Heart left ventricle (tissue), 16 donors: ENCODE data around the gene F7. TPM values are rescaled to one million over a fixed set of nuclear protein-coding genes. Genes with fewer than 3 reads are reported as not detected.
"Not testable (repeated sequence)": the region's sequence is repeated elsewhere in the genome, so short reads cannot be mapped to it uniquely, and the experiment has no call there.

Source experiments
- ATAC-seq, 4 donors: fragments of 200-7000 bp; cut with Tn5 transposase; one replicate each; pipeline ENCODE4 v1.9.1; 2020 to 2022; ENCODE audit warnings: moderate library complexity in 4 of 4, mild to moderate bottlenecking in 3 of 4, moderate number of reproducible peaks in 1 of 4
- DNase-seq, 5 donors: peaks; one replicate each; pipeline ENCODE4 v3.0.0-alpha.2; 2020
- H3K27ac ChIP-seq, 12 donors: fragments of 200-600 bp; sonication (generic) in 4 of 12; one replicate each; pipeline versions ENCODE4 v1.5.0 to v1.8.0; 2016 to 2022; ENCODE audit warnings: mild to moderate bottlenecking in 2 of 12
- H3K27me3 ChIP-seq, 9 donors: fragments of 200-600 bp; sonication (generic) in 2 of 9; one replicate each; pipeline versions ENCODE4 v1.5.1 to v1.8.0; 2016 to 2022; ENCODE audit warnings: mild to moderate bottlenecking in 3 of 9
- H3K36me3 ChIP-seq, 9 donors: fragments of 200-600 bp; sonication (generic) in 2 of 9; one replicate each; pipeline versions ENCODE4 v1.5.0 to v1.8.0; 2018 to 2022; ENCODE audit warnings: mild to moderate bottlenecking in 2 of 9
- H3K4me1 ChIP-seq, 12 donors: fragments of 200-600 bp; sonication (generic) in 4 of 12; one replicate each; pipeline versions ENCODE4 v1.5.0 to v1.8.0; 2016 to 2022; ENCODE audit warnings: mild to moderate bottlenecking in 3 of 12
- H3K4me3 ChIP-seq, 12 donors: fragments of 200-600 bp; sonication (generic) in 4 of 12; one replicate each; pipeline versions ENCODE4 v1.5.0 to v1.8.0; 2017 to 2022; ENCODE audit warnings: mild to moderate bottlenecking in 9 of 12, moderate library complexity in 4 of 12
- H3K9me3 ChIP-seq, 12 donors: fragments of 200-600 bp; sonication (generic) in 4 of 12; one replicate each; pipeline versions ENCODE4 v1.5.0 to v1.8.0; 2016 to 2022; ENCODE audit warnings: mild to moderate bottlenecking in 1 of 12
- CTCF ChIP-seq, 12 donors: fragments of 200-600 bp; sonication (generic) in 4 of 12; IDR thresholded peaks; one replicate each; pipeline versions ENCODE4 v1.5.0 to v1.8.0; 2018 to 2022; ENCODE audit warnings: antibody characterized with exemption in 12 of 12, mild to moderate bottlenecking in 5 of 12
- POLR2A ChIP-seq, 2 donors: fragments of 450-650 bp; IDR thresholded peaks; one replicate each; pipeline ENCODE4 v1.6.1; 2017; ENCODE audit warnings: antibody characterized with exemption in 2 of 2, mild to moderate bottlenecking in 2 of 2, moderate library complexity in 2 of 2
- WGBS, 4 donors: extraction: QIAGEN DNeasy Blood & Tissue Kit in 2 of 4; methylation state at CpG; one replicate each; pipeline versions ENCODE4 v1.1.5 to v1.1.7; 2013 to 2018; 5-methylcytosine and 5-hydroxymethylcytosine counted together
- intact Hi-C, 10 donors: fragments of 100-400 bp; cut with DNase I; formaldehyde crosslinking; loops; one replicate each; pipeline versions ENCODE4 v1.11.1 to v1.14.2; 2022
- polyA plus RNA-seq, 2 donors: library from polyadenylated mRNA; stranded (reverse); fragments of 200-250 nt; gene quantifications; one replicate each; pipeline ENCODE4 v1.2.3, GENCODE V29; 2013
- total RNA-seq, 9 donors: library from RNA; depleted of rRNA in 2 of 9; stranded (reverse); fragments of >200 nt in 2 of 9; fragmentation: NEBNext Ultra II Directional in 3 of 9; extraction: Animal tissue kit (Norgen Biotek cat#: 25700) in 3 of 9; gene quantifications; one replicate each; pipeline versions ENCODE4 v1.1.0 to v1.2.4, GENCODE V29; 2016 to 2023
- donor health status: ischemic (EF 13 %, LVEDD 7.1; RV severe dilation, severe dysfunction).
- donor health status: healthy with polysubstance abuse.
- donor health status: DM: no; HTN: yes; CAD: no.
- donor health status: DM: no; HTN: no; CAD: no.
- donor health status: ischemic (EF 25% LVEDD 6.9; RV normal size, moderate dysfunction).
- donor health status: ischemic (EF 25% LVEDD 5.7; RV mildly dilated, moderate dysfunction).
- donor health status: healthy.
- donor health status: DM: yes; HTN: yes; CAD: no.
- donor health status: ischemic (EF 35%, LVEDD 5.7; RV mildly dilated, moderate dysfunction).
- donor health status: nonischemic (EF 11% LVEDD 7.7; RV severe dilation, severe dysfunction).
- donor health status: DM: yes; HTN: yes; CAD: no.
- donor health status: PGD.
- donor health status: ischemic (EF 29% LVEDD 5.4; RV normal size, mild dysfunction).
- donor health status: nonischemic (EF 23%, LVEDD 6.1; RV moderate dilation, normal function).

Gene F7
- total and polyA plus RNA-seq, 11 donors, result 0.01 to 0.41 (median 0.13) TPM; not detected in 7

DNA sequence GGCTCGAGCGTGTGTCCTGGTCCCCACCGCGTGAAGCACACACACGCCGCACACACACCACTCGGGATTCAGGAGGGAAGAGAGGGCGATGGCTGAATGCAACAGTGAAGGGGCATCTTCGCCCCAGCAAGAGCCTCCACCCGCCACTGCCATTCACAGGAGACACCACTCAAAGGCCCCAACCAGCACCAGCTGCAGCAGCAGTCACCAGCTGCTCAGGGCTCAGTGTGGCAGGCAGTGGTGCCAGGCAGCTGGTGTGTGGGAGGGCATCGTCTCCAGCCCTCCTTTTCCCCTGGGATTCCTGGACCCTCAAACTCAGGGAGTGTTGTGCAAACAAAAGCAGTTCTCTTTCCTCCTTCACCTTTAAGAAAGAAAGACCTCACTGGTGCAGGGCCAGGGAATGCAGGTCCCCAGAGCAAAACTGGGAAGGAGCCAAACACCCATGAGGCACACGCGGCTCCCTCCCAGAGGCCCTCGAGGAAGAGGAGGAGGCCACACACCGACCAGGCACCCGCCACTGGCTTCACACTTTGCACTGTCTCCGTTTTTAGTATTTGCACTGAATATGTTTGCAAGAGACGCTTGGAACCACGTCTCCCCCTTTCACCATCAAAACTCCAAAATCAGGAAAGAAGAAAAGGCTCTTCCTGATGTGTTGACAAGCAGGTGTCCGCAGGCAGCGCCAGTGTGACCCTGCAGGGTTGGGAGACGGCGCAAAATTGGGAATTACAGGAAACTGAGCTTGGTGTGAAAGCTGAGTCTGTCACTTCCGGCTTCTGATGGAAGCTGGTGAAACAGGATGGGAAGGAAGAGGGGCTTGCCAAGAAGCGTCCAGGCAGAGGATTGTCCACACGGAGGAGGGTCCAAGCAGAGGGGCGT lies 26.4 kb upstream of the F7 start:
- WGBS, 4 donors, result 64 to 70% (median 69%) methylated on average over 27 of the region's 27 CpGs

GRCh38 chr13:113079781-113080080 lies 25.9 kb upstream of the F7 start:
- H3K27me3 ChIP-seq, H3K27ac ChIP-seq, intact Hi-C loops, H3K9me3 ChIP-seq, H3K4me3 ChIP-seq, ATAC-seq: not testable (repeated sequence)
- WGBS, 4 donors, result 60 to 72% (median 71%) methylated on average over 6 to 9 of the region's 9 CpGs
- H3K36me3 ChIP-seq, result peaks cover 0 to 63% (median 44%) of the 10 kb centered on the region in 9 donors
- peak in 2 of 5 donors; percentile 4 to 29 for DNase-seq
- peaks cover 0 to 13% (median under 1%) of the 10 kb centered on the region in 12 donors for H3K4me1 ChIP-seq

More for the DNA sequence above, 26.4 kb upstream of the F7 start:
- H3K4me1 ChIP-seq, result peaks cover 0 to 13% (median under 1%) of the 10 kb centered on the region in 12 donors
- no peak overlapping the region for H3K4me3 ChIP-seq
- intact Hi-C loops, result no loop called here
- peak in 3 of 5 donors; percentile 14 to 42 (median 20) for DNase-seq
- H3K27ac ChIP-seq, result no peak overlapping the region
- peaks cover 0 to 67% (median 46%) of the 10 kb centered on the region in 9 donors for H3K36me3 ChIP-seq
- no peaks in the 10 kb centered on the region for H3K27me3 ChIP-seq
- no peak for TF ChIP-seq POLR2A (IDR thresholded peaks at IDR 0.05)
- no peak for TF ChIP-seq CTCF (IDR thresholded peaks at IDR 0.05)
- ATAC-seq, result no peak
- H3K9me3 ChIP-seq, result no peaks in the 10 kb centered on the region

DNA sequence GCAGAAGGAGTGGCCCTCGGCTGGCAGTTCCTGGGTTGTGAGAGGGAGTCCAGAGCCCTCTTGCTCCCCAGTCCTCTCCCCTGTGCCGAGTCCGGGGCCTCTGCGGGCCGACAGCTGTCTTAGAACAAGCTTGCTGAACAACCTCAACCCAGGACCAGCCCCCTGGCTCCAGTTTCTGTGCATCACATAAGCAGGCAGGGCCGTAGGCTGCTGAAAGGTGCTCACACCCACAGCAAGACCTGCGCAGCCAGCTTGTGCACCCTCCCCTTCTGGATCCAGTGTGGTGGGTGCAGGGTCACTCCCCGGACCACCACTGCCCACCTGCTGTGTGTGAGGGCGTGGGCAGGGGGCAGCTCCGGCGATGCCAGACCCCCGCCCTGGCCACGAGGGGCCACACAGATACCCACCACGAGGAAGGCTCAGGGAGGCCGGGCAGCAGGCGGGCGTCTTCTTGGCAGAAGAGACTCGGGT lies 25.2 kb upstream of the F7 start:
- H3K4me1 ChIP-seq, result peaks cover 0 to 13% (median under 1%) of the 10 kb centered on the region in 12 donors
- peaks cover 0 to 62% (median 46%) of the 10 kb centered on the region in 9 donors for H3K36me3 ChIP-seq
- intact Hi-C loops, result no loop called here
- no peak for TF ChIP-seq CTCF (IDR thresholded peaks at IDR 0.05)
- no peak for TF ChIP-seq POLR2A (IDR thresholded peaks at IDR 0.05)
- no peaks in the 10 kb centered on the region for H3K9me3 ChIP-seq
- DNase-seq (peak in 3 of 5 donors; percentile 15 to 54 (median 18)), ATAC-seq (no peak)
- H3K4me3 ChIP-seq, result no peak overlapping the region
- 77 to 88% (median 85%) methylated on average over 17 to 18 of the region's 18 CpGs for WGBS, 4 donors
- no peak overlapping the region for H3K27ac ChIP-seq
- no peaks in the 10 kb centered on the region for H3K27me3 ChIP-seq

DNA sequence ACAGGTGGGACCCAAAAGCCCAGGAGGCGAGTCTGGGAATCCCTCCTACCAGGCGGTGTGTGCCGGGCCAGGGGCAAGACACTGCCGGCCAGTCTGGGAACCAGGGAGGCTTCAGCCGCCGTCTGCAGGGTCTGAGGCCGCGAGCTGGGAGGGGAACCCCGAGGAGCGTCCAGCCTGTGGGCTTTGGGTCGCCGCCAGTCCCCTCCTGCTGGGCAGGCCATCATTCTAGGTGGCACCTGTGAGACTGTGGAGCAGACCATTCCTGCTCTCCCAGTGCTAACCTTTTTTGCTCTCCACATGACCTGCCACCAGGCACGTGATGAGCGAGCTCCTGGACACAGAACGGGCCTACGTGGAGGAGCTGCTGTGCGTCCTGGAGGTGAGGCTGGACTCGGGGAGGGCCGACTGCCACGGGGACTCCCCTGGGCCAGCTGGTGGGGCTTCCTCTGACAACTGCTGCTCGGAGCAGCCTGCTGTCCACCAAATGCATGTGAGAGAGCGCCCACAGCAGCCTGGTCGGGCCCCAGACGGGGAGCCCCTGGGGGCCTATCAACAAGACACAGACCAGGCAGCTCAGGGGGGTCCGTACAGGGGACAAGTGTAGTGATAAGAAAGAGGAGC lies 24.6 kb upstream of the F7 start:
- H3K4me1 ChIP-seq, result peaks cover 0 to 13% (median under 1%) of the 10 kb centered on the region in 12 donors
- no peak overlapping the region for H3K4me3 ChIP-seq
- no peak for TF ChIP-seq POLR2A (IDR thresholded peaks at IDR 0.05)
- no peak for TF ChIP-seq CTCF (IDR thresholded peaks at IDR 0.05)
- H3K36me3 ChIP-seq, result peaks cover 0 to 56% (median 40%) of the 10 kb centered on the region in 9 donors
- H3K9me3 ChIP-seq, result no peaks in the 10 kb centered on the region
- intact Hi-C loops, result no loop called here
- H3K27ac ChIP-seq, result no peak overlapping the region
- WGBS, 4 donors, result 72 to 80% (median 76%) methylated on average over 15 to 25 of the region's 25 CpGs
- DNase-seq (peak in 3 of 5 donors; percentile 20 to 58 (median 20)), ATAC-seq (no peak)
- H3K27me3 ChIP-seq, result no peaks in the 10 kb centered on the region
